Uterus (tissue), 2 donors: Measurements from ENCODE around the gene MED27.

Source experiments
- CTCF ChIP-seq, 4 experiments: fragments of 200-600 bp in 2 of 4; fragments of 450-650 bp in 2 of 4; sonication (generic) in 2 of 4; IDR thresholded peaks; one replicate each; pipeline ENCODE4 v1.5.1; 2016 to 2019; ENCODE audit warnings: antibody characterized with exemption in 4 of 4, mild to moderate bottlenecking in 2 of 4, moderate library complexity in 1 of 4
- POLR2A ChIP-seq, 2 donors: fragments of 450-650 bp; IDR thresholded peaks; one replicate each; pipeline ENCODE4 v1.6.1; 2016; ENCODE audit warnings: antibody characterized with exemption in 2 of 2, mild to moderate bottlenecking in 1 of 2, moderate library complexity in 1 of 2

GRCh38 chr9:131835151-131835910, 244.3 kb downstream of the MED27 start:
- TF ChIP-seq CTCF (IDR thresholded peaks at IDR 0.05) = no peak
- no peak for TF ChIP-seq POLR2A (IDR thresholded peaks at IDR 0.05)
